Heart left ventricle (tissue), 16 donors: ENCODE data around the gene PSTPIP1. TPM values are rescaled to one million over a fixed set of nuclear protein-coding genes. Genes with fewer than 3 reads are reported as not detected.
"Not testable (repeated sequence)": the region's sequence is repeated elsewhere in the genome, so short reads cannot be mapped to it uniquely, and the experiment has no call there.

Experiments
- ATAC-seq, 4 donors: fragments of 200-7000 bp; cut with Tn5 transposase; one replicate each; pipeline ENCODE4 v1.9.1; 2020 to 2022; ENCODE audit warnings: moderate library complexity in 4 of 4, mild to moderate bottlenecking in 3 of 4, moderate number of reproducible peaks in 1 of 4
- DNase-seq, 5 donors: peaks; one replicate each; pipeline ENCODE4 v3.0.0-alpha.2; 2020
- H3K27ac ChIP-seq, 12 donors: fragments of 200-600 bp; sonication (generic) in 4 of 12; one replicate each; pipeline versions ENCODE4 v1.5.0 to v1.8.0; 2016 to 2022; ENCODE audit warnings: mild to moderate bottlenecking in 2 of 12
- H3K27me3 ChIP-seq, 9 donors: fragments of 200-600 bp; sonication (generic) in 2 of 9; one replicate each; pipeline versions ENCODE4 v1.5.1 to v1.8.0; 2016 to 2022; ENCODE audit warnings: mild to moderate bottlenecking in 3 of 9
- H3K36me3 ChIP-seq, 9 donors: fragments of 200-600 bp; sonication (generic) in 2 of 9; one replicate each; pipeline versions ENCODE4 v1.5.0 to v1.8.0; 2018 to 2022; ENCODE audit warnings: mild to moderate bottlenecking in 2 of 9
- H3K4me1 ChIP-seq, 12 donors: fragments of 200-600 bp; sonication (generic) in 4 of 12; one replicate each; pipeline versions ENCODE4 v1.5.0 to v1.8.0; 2016 to 2022; ENCODE audit warnings: mild to moderate bottlenecking in 3 of 12
- H3K4me3 ChIP-seq, 12 donors: fragments of 200-600 bp; sonication (generic) in 4 of 12; one replicate each; pipeline versions ENCODE4 v1.5.0 to v1.8.0; 2017 to 2022; ENCODE audit warnings: mild to moderate bottlenecking in 9 of 12, moderate library complexity in 4 of 12
- H3K9me3 ChIP-seq, 12 donors: fragments of 200-600 bp; sonication (generic) in 4 of 12; one replicate each; pipeline versions ENCODE4 v1.5.0 to v1.8.0; 2016 to 2022; ENCODE audit warnings: mild to moderate bottlenecking in 1 of 12
- CTCF ChIP-seq, 12 donors: fragments of 200-600 bp; sonication (generic) in 4 of 12; IDR thresholded peaks; one replicate each; pipeline versions ENCODE4 v1.5.0 to v1.8.0; 2018 to 2022; ENCODE audit warnings: antibody characterized with exemption in 12 of 12, mild to moderate bottlenecking in 5 of 12
- POLR2A ChIP-seq, 2 donors: fragments of 450-650 bp; IDR thresholded peaks; one replicate each; pipeline ENCODE4 v1.6.1; 2017; ENCODE audit warnings: antibody characterized with exemption in 2 of 2, mild to moderate bottlenecking in 2 of 2, moderate library complexity in 2 of 2
- WGBS, 4 donors: extraction: QIAGEN DNeasy Blood & Tissue Kit in 2 of 4; methylation state at CpG; one replicate each; pipeline versions ENCODE4 v1.1.5 to v1.1.7; 2013 to 2018; 5-methylcytosine and 5-hydroxymethylcytosine counted together
- intact Hi-C, 10 donors: fragments of 100-400 bp; cut with DNase I; formaldehyde crosslinking; loops; one replicate each; pipeline versions ENCODE4 v1.11.1 to v1.14.2; 2022
- polyA plus RNA-seq, 2 donors: library from polyadenylated mRNA; stranded (reverse); fragments of 200-250 nt; gene quantifications; one replicate each; pipeline ENCODE4 v1.2.3, GENCODE V29; 2013
- total RNA-seq, 9 donors: library from RNA; depleted of rRNA in 2 of 9; stranded (reverse); fragments of >200 nt in 2 of 9; fragmentation: NEBNext Ultra II Directional in 3 of 9; extraction: Animal tissue kit (Norgen Biotek cat#: 25700) in 3 of 9; gene quantifications; one replicate each; pipeline versions ENCODE4 v1.1.0 to v1.2.4, GENCODE V29; 2016 to 2023
- donor health status: ischemic (EF 13 %, LVEDD 7.1; RV severe dilation, severe dysfunction).
- donor health status: healthy with polysubstance abuse.
- donor health status: DM: no; HTN: yes; CAD: no.
- donor health status: DM: no; HTN: no; CAD: no.
- donor health status: ischemic (EF 25% LVEDD 6.9; RV normal size, moderate dysfunction).
- donor health status: ischemic (EF 25% LVEDD 5.7; RV mildly dilated, moderate dysfunction).
- donor health status: healthy.
- donor health status: DM: yes; HTN: yes; CAD: no.
- donor health status: ischemic (EF 35%, LVEDD 5.7; RV mildly dilated, moderate dysfunction).
- donor health status: nonischemic (EF 11% LVEDD 7.7; RV severe dilation, severe dysfunction).
- donor health status: DM: yes; HTN: yes; CAD: no.
- donor health status: PGD.
- donor health status: ischemic (EF 29% LVEDD 5.4; RV normal size, mild dysfunction).
- donor health status: nonischemic (EF 23%, LVEDD 6.1; RV moderate dilation, normal function).

The PSTPIP1 gene
- total and polyA plus RNA-seq, 11 donors, result 1.3 to 17.2 (median 2.9) TPM

GRCh38 chr15:76962337-76963013 is 32.5 kb upstream of the PSTPIP1 start:
- Histone ChIP-seq H3K36me3 (no peaks in the 10 kb centered on the region), H3K9me3 (no peaks in the 10 kb centered on the region), H3K27ac (peak overlapping the region in 4 of 12 donors; percentile 31 to 70 (median 50)), H3K4me3 (no peak overlapping the region), H3K27me3 (no peaks in the 10 kb centered on the region), H3K4me1 (peaks cover 0 to 41% (median 11%) of the 10 kb centered on the region in 12 donors)
- no peak for DNase-seq
- no peak for TF ChIP-seq POLR2A (IDR thresholded peaks at IDR 0.05)
- no peak for TF ChIP-seq CTCF (IDR thresholded peaks at IDR 0.05)
- WGBS, 4 donors, result 92 to 93% (median 93%) methylated on average over 9 of the region's 9 CpGs
- no peak for ATAC-seq
- intact Hi-C loops, result no loop called here

GRCh38 chr15:76963596-76963995 is 31.3 kb upstream of the PSTPIP1 start:
- Histone ChIP-seq H3K4me1 (peaks cover 0 to 42% (median 11%) of the 10 kb centered on the region in 12 donors), H3K4me3 (no peak overlapping the region), H3K27me3 (no peaks in the 10 kb centered on the region), H3K27ac (peak overlapping the region in 1 of 12 donors; percentile 1), H3K36me3 (no peaks in the 10 kb centered on the region), H3K9me3 (no peaks in the 10 kb centered on the region)
- DNase-seq (no peak), ATAC-seq (peak in 2 of 4 donors; percentile 53 to 65)
- intact Hi-C loops, result no loop called here
- WGBS, 4 donors, result 50 to 63% (median 56%) methylated on average over 9 of the region's 9 CpGs
- TF ChIP-seq POLR2A (IDR thresholded peaks at IDR 0.05) (no peak), CTCF (IDR thresholded peaks at IDR 0.05) (peak in 1 of 12 donors; percentile 9)

- no peak overlapping the region for H3K27ac ChIP-seq
Observed at GRCh38 chr15:76964157-76964556, 30.8 kb upstream of the PSTPIP1 start.

GRCh38 chr15:76966051-76966450 is 28.9 kb upstream of the PSTPIP1 start:
- H3K4me1 ChIP-seq, result peaks cover 0 to 40% (median 10%) of the 10 kb centered on the region in 12 donors
- H3K27ac ChIP-seq, H3K4me3 ChIP-seq, ATAC-seq, H3K9me3 ChIP-seq, DNase-seq, H3K27me3 ChIP-seq, intact Hi-C loops, H3K36me3 ChIP-seq: not testable (repeated sequence)
- 86 to 89% (median 86%) methylated on average over 7 of the region's 7 CpGs for WGBS, 4 donors

More at GRCh38 chr15:76964157-76964556, 30.8 kb upstream of the PSTPIP1 start:
- intact Hi-C loops, result no loop called here
- WGBS, 4 donors, result 49 to 58% (median 53%) methylated on average over 5 of the region's 5 CpGs
- no peak for ATAC-seq
- no peak overlapping the region for H3K4me3 ChIP-seq
- no peaks in the 10 kb centered on the region for H3K36me3 ChIP-seq
- TF ChIP-seq CTCF (IDR thresholded peaks at IDR 0.05) (no peak), POLR2A (IDR thresholded peaks at IDR 0.05) (no peak)
- DNase-seq, result no peak
- no peaks in the 10 kb centered on the region for H3K9me3 ChIP-seq
- peaks cover 0 to 42% (median 11%) of the 10 kb centered on the region in 12 donors for H3K4me1 ChIP-seq
- no peaks in the 10 kb centered on the region for H3K27me3 ChIP-seq
